Brain pericyte (primary cell): ENCODE results near the gene GALR2.

ENCODE experiments used
- DNase-seq: peaks from one replicate; pipeline ENCODE4 v3.0.0-alpha.2; 2012; ENCODE audit warnings: low read depth, low spot score

GALR2 gene

DNA sequence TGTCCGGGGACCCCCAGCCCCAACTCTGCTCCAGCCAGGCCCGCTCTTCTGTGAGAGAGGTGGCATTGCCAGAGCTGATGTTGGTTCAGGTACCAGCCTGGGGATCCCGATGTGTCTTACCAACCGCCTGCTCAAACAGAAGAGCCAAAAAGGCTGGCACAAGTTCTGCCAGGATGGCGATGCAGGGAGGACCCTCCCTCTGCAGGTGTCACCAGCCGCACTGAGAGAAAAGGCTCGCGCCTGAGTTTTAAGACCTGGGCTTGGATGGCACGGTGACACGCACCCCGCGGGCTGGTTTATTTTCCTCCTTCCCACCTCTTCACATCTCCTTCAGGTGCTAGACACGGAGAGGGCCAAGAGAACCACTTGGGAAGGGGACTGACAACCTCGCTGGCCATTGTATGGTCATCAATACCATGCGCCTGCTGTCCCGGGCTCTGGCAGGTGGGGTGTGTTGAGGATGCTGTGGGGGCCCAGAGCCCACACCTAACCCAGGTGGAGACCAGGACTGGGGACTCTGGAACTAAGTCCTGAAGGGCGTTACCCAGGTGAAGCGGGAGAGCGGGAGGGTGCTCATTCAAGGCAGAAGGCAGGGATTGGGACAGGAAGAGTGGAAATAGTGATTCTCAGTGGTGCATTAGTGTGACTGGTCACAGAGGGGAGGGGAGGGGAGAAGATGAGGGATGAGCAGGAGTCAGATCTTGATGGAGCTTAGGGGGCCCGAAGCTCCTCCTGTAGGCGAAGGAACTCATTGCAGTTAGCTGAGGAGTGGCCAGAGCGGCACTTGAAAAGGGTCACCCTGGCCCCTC lies 50.2 kb downstream of the GALR2 start:
- no peak for DNase-seq

DNA sequence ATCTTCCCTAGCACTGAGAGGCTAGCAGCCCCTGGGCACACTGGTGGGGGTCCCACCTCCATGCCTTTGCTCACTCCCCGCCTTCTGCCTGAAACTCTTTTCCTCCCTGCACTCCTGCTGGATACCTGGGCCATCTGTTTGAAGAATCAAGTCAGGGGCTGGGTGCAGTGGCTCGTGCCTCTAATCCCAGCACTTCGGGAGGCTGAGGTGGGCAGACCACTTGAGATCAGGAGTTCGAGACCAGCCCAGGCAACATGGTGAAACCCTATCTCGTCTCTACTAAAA lies 50.8 kb downstream of the GALR2 start:
- no peak for DNase-seq

DNA sequence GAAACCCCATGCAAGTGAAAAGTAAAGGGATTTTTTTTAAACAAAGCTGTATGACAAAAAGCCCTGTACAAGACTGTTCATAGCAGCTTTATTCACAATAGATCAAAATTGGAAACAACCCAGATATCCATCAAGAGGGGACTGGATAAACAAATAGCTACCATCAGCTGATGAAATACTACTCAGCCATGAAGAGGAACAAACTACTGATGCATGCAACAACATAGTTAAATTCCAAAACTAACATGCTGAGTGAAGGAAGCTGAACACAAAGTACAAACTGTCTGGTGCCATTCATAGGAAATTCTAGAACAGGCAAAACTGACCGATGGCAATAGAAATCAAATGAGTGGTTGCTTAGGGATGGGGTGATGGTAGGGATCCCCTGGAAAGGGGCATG lies 51.3 kb downstream of the GALR2 start:
- no peak for DNase-seq
